ENCODE results near the gene CDH23.

- TF ChIP-seq POLR2A (IDR thresholded peaks at IDR 0.05): no peak
- no peak for TF ChIP-seq CTCF (IDR thresholded peaks at IDR 0.05)
Measured at GRCh38 chr10:71852355-71852937, 455.7 kb downstream of the CDH23 start.

All from suprapubic skin (tissue), 3 donors.